Smooth muscle cell (in vitro differentiated cells): ENCODE data around the gene PLCH2. TPM values are rescaled to one million over a fixed set of nuclear protein-coding genes. Genes with fewer than 3 reads are reported as not detected.

Experiments used
- DNase-seq: peaks from one replicate; lab custom pipeline; 2025; ENCODE audit not compliant: unreplicated experiment; lab: John Stamatoyannopoulos, UW
- H2AFZ ChIP-seq: fragments of 200-600 bp; sonication (generic); 2 replicates; pipeline ENCODE4 v1.6.0; 2016; ENCODE audit warnings: antibody characterized with exemption, low read depth, mild to moderate bottlenecking
- H3F3A ChIP-seq: fragments of 200-600 bp; sonication (generic); 2 replicates; pipeline ENCODE4 v1.6.0; 2017; ENCODE audit warnings: antibody characterized with exemption, low read depth
- H3K27ac ChIP-seq: fragments of 200-600 bp; sonication (generic); 2 replicates; pipeline ENCODE4 v1.5.1; 2016; ENCODE audit warnings: low read depth, mild to moderate bottlenecking
- H3K27me3 ChIP-seq: fragments of 200-600 bp; sonication (generic); 2 replicates; pipeline ENCODE4 v1.6.1; 2016; ENCODE audit warnings: low read depth, mild to moderate bottlenecking
- H3K36me3 ChIP-seq: fragments of 200-600 bp; sonication (generic); 2 replicates; pipeline ENCODE4 v1.5.1; 2016; ENCODE audit warnings: low read depth
- H3K4me1 ChIP-seq: fragments of 200-600 bp; sonication (generic); 2 replicates; pipeline ENCODE4 v1.5.1; 2016; ENCODE audit warnings: low read depth
- H3K4me2 ChIP-seq: fragments of 200-600 bp; sonication (generic); 2 replicates; pipeline ENCODE4 v1.6.0; 2016; ENCODE audit warnings: mild to moderate bottlenecking
- H3K4me3 ChIP-seq: fragments of 200-600 bp; sonication (generic); 2 replicates; pipeline ENCODE4 v1.5.1; 2016; ENCODE audit warnings: mild to moderate bottlenecking
- H3K79me2 ChIP-seq: fragments of 200-600 bp; sonication (generic); 2 replicates; pipeline ENCODE4 v1.6.0; 2016; ENCODE audit warnings: low read depth, mild to moderate bottlenecking
- H3K9ac ChIP-seq: fragments of 200-600 bp; sonication (generic); 2 replicates; pipeline ENCODE4 v1.6.0; 2016; ENCODE audit warnings: low read depth
- H3K9me3 ChIP-seq: fragments of 200-600 bp; sonication (generic); replicated peaks from 2 replicates; pipeline ENCODE4 v1.5.1; 2016; ENCODE audit warnings: low read depth
- H4K20me1 ChIP-seq: fragments of 200-600 bp; sonication (generic); 2 replicates; pipeline ENCODE4 v1.6.0; 2016; ENCODE audit warnings: low read depth
- CTCF ChIP-seq: fragments of 200-600 bp; sonication (generic); IDR thresholded peaks from 2 replicates; pipeline ENCODE4 v1.5.1; 2017; ENCODE audit warnings: borderline replicate concordance, mild to moderate bottlenecking, antibody characterized with exemption; ENCODE audit not compliant: insufficient read depth, poor library complexity, severe bottlenecking
- WGBS: methylation state at CpG from one replicate; pipeline ENCODE4 v1.1.7; 2016; ENCODE audit warnings: low lambda C conversion rate; 5-methylcytosine and 5-hydroxymethylcytosine counted together
- polyA plus RNA-seq: library from polyadenylated mRNA; unstranded; fragments of >200 nt; fragmentation: Nextera tagmentation; extraction: Ambion mirVana; gene quantifications from 2 replicates; pipeline ENCODE4 v1.2.1, GENCODE V29; 2016
- total RNA-seq: library from RNA; depleted of rRNA; stranded (reverse); fragments of >200 nt; gene quantifications from 2 replicates; pipeline ENCODE4 v1.2.3, GENCODE V29; 2014

PLCH2 gene
- total and polyA plus RNA-seq, 2 experiments from 2014 or later = 0.09 to 0.13 TPM

GRCh38 chr1:2463396-2463795, 12.7 kb upstream of the PLCH2 start:
- no peaks in the 10 kb centered on the region for H3K9me3 ChIP-seq
- no peak for DNase-seq
- H3F3A ChIP-seq = no peaks in the 10 kb centered on the region
- H3K27me3 ChIP-seq = no peaks in the 10 kb centered on the region
- H4K20me1 ChIP-seq = no peaks in the 10 kb centered on the region
- H3K36me3 ChIP-seq = no peaks in the 10 kb centered on the region
- no peak overlapping the region for H3K4me3 ChIP-seq
- no peaks in the 10 kb centered on the region for H3K4me1 ChIP-seq
- H3K4me2 ChIP-seq = no peak overlapping the region
- WGBS = 80% methylated on average over 17 of the region's 17 CpGs
- H3K79me2 ChIP-seq = no peaks in the 10 kb centered on the region
- no peak overlapping the region for H3K9ac ChIP-seq
- no peak overlapping the region for H3K27ac ChIP-seq
- no peak for TF ChIP-seq CTCF
- no peak overlapping the region for H2AFZ ChIP-seq

GRCh38 chr1:2465371-2466269, 10.5 kb upstream of the PLCH2 start:
- no peak for DNase-seq
- Histone ChIP-seq H3K79me2 (no peaks in the 10 kb centered on the region), H3K36me3 (no peaks in the 10 kb centered on the region), H3K27ac (no peak overlapping the region), H4K20me1 (no peaks in the 10 kb centered on the region), H3K4me3 (no peak overlapping the region), H3K4me2 (no peak overlapping the region), H3K27me3 (no peaks in the 10 kb centered on the region), H3F3A (no peaks in the 10 kb centered on the region), H3K9ac (no peak overlapping the region), H3K9me3 (no peaks in the 10 kb centered on the region), H3K4me1 (no peaks in the 10 kb centered on the region), H2AFZ (no peak overlapping the region)
- 92% methylated on average over 32 of the region's 33 CpGs for WGBS
- TF ChIP-seq CTCF = no peak

GRCh38 chr1:2466270-2466665, 9.8 kb upstream of the PLCH2 start:
- 75% methylated on average over 12 of the region's 12 CpGs for WGBS
- TF ChIP-seq CTCF = no peak
- Histone ChIP-seq H3K36me3 (no peaks in the 10 kb centered on the region), H3K4me3 (no peak overlapping the region), H3K27ac (no peak overlapping the region), H2AFZ (no peak overlapping the region), H3K4me1 (no peaks in the 10 kb centered on the region), H3K4me2 (no peak overlapping the region), H3K9ac (no peak overlapping the region), H3K79me2 (no peaks in the 10 kb centered on the region), H3K9me3 (no peaks in the 10 kb centered on the region), H3F3A (no peaks in the 10 kb centered on the region), H4K20me1 (no peaks in the 10 kb centered on the region), H3K27me3 (no peaks in the 10 kb centered on the region)
- DNase-seq = no peak
